K562 (cell line): Measurements from ENCODE around the gene NDUFAF2. TPM values are rescaled to one million over a fixed set of nuclear protein-coding genes. Genes with fewer than 3 reads are reported as not detected.

Experiments used
- ATAC-seq: fragments of 200-7000 bp; cut with Tn5 transposase; 3 replicates; pipeline ENCODE4 v1.9.1; 2020; ENCODE audit warnings: moderate library complexity
- BruUV-seq: library from RNA; stranded (reverse); fragments of 400-500 nt; replicated peaks from 2 replicates; lab custom pipeline; 2021; lab: Mats Ljungman, UMichigan
- CTCF ChIA-PET: fragments of 300-600 bp; formaldehyde crosslinking; extraction: SDS; loops from one replicate; lab custom pipeline; 2021; ENCODE audit warnings: low intra/inter-chr PET ratio; lab: Yijun Ruan, JAX
- POLR2A ChIA-PET: fragments of 300-600, 350-650 bp; sonication (Branson Sonifier 250); formaldehyde crosslinking; extraction: SDS; loops from one replicate; lab custom pipeline; 2021; ENCODE audit warnings: antibody characterized with exemption, inconsistent platforms; lab: Yijun Ruan, JAX
- DNase-seq, 4 experiments: peaks; one replicate each; pipeline versions ENCODE4 v3.0.0 to v3.0.0-alpha.2; 2011 to 2018; ENCODE audit warnings: low spot score in 3 of 4, mixed read lengths in 3 of 4; ENCODE audit errors: extremely low read depth in 1 of 4
- FAIRE-seq: peaks from 2 replicates; lab custom pipeline; 2011; peaks lifted over from hg19 to GRCh38; lab: Jason Lieb, UNC
- H2AFZ ChIP-seq: 2 replicates; pipeline ENCODE4 v1.6.0; 2011; ENCODE audit warnings: low read depth, low read length, control low read depth, inconsistent platforms
- H3K27ac ChIP-seq: fragments of 200-600 bp; 3 replicates; pipeline ENCODE4 v1.8.0; 2011; ENCODE audit warnings: low read depth, mild to moderate bottlenecking, control low read depth, inconsistent platforms, low read length, moderate library complexity, mixed read lengths; ENCODE audit errors: extremely low read depth
- H3K27me3 ChIP-seq, 2 experiments: fragments of 300-600 bp in 1 of 2; 2 replicates in 1 of 2; 3 replicates in 1 of 2; pipeline versions ENCODE4 v1.6.0 to v1.8.0; 2011; ENCODE audit warnings: inconsistent platforms in 2 of 2, low read length in 2 of 2, mild to moderate bottlenecking in 1 of 2, mixed read lengths in 1 of 2, moderate library complexity in 1 of 2; ENCODE audit not compliant: control insufficient read depth in 2 of 2, insufficient read depth in 2 of 2
- H3K36me3 ChIP-seq: fragments of 300-600 bp; 3 replicates; pipeline ENCODE4 v1.8.0; 2011; ENCODE audit warnings: mild to moderate bottlenecking, low read length, inconsistent platforms; ENCODE audit not compliant: control insufficient read depth, insufficient read depth
- H3K4me1 ChIP-seq, 2 experiments: fragments of 200-600 bp in 1 of 2; replicated peaks in 1 of 2; 2 replicates in 1 of 2; 3 replicates in 1 of 2; pipeline versions ENCODE4 v1.5.1 to v1.8.0; 2011; ENCODE audit warnings: inconsistent platforms in 2 of 2, low read length in 2 of 2, mild to moderate bottlenecking in 1 of 2, mixed read lengths in 1 of 2, moderate library complexity in 1 of 2; ENCODE audit not compliant: control insufficient read depth in 2 of 2, insufficient read depth in 2 of 2
- H3K4me2 ChIP-seq: 2 replicates; pipeline ENCODE4 v1.6.1; 2011; ENCODE audit warnings: low read length, control low read depth, inconsistent platforms, mixed read lengths; ENCODE audit not compliant: insufficient read depth
- H3K4me3 ChIP-seq: fragments of 200-600 bp; sonication (generic), shearing (Covaris generic); 2 replicates; pipeline ENCODE4 v1.5.1; 2016; ENCODE audit warnings: control low read depth, inconsistent platforms
- H3K79me2 ChIP-seq: fragments of 200-600 bp; 3 replicates; pipeline ENCODE4 v1.8.0; 2011; ENCODE audit warnings: low read length, inconsistent platforms; ENCODE audit not compliant: control insufficient read depth, insufficient read depth
- H3K9ac ChIP-seq, 2 experiments: 2 replicates each; pipeline versions ENCODE4 v1.6.0 to v1.6.1; 2011; ENCODE audit warnings: low read depth in 2 of 2, low read length in 2 of 2, control low read depth in 1 of 2, inconsistent platforms in 1 of 2, mild to moderate bottlenecking in 1 of 2, mixed read lengths in 1 of 2; ENCODE audit not compliant: insufficient read depth in 1 of 2
- H3K9me1 ChIP-seq: one replicate; pipeline ENCODE4 v1.6.0; 2011; ENCODE audit warnings: inconsistent platforms, mild to moderate bottlenecking, low read length, moderate library complexity; ENCODE audit not compliant: control insufficient read depth, insufficient read depth
- H3K9me3 ChIP-seq: replicated peaks from 2 replicates; pipeline ENCODE4 v1.5.1; 2011; ENCODE audit warnings: low read depth, low read length, inconsistent platforms; ENCODE audit not compliant: control insufficient read depth, insufficient read depth
- H4K20me1 ChIP-seq: replicated peaks from 2 replicates; pipeline ENCODE4 v1.6.1; 2011; ENCODE audit warnings: low read length, inconsistent platforms, mixed read lengths; ENCODE audit not compliant: control insufficient read depth, insufficient read depth
- EP400 ChIP-seq: fragments of 450-650 bp; IDR thresholded peaks from 2 replicates; pipeline ENCODE4 v1.6.1; 2017; ENCODE audit warnings: antibody characterized with exemption, mild to moderate bottlenecking, moderate library complexity
- KAT2B ChIP-seq: IDR thresholded peaks from one replicate; pipeline ENCODE4 v1.6.1; 2012; ENCODE audit warnings: low read depth, mild to moderate bottlenecking, control low read depth, inconsistent platforms, low read length, moderate library complexity
- L3MBTL2 ChIP-seq: fragments of 450-650 bp; IDR thresholded peaks from 2 replicates; pipeline ENCODE4 v1.6.1; 2016; ENCODE audit warnings: mild to moderate bottlenecking, moderate library complexity
- MNT ChIP-seq, 2 experiments: fragments of 450-650 bp; conservative IDR thresholded peaks; 2 replicates each; pipeline ENCODE4 v1.6.1; 2017; ENCODE audit warnings: mild to moderate bottlenecking in 2 of 2, moderate library complexity in 2 of 2
- POLR2H ChIP-seq: IDR thresholded peaks from 2 replicates; pipeline ENCODE4 v1.6.1; 2016; ENCODE audit warnings: missing genetic modification characterization, low read depth, mild to moderate bottlenecking, control low read depth, missing compliant biosample characterization, moderate library complexity
- WGBS: fragments of 100-300 bp; shearing (Covaris generic); methylation state at CpG from one replicate; pipeline ENCODE4 v1.1.6; 2016; ENCODE audit warnings: low coverage, mixed read lengths; ENCODE audit not compliant: insufficient coverage; ENCODE audit errors: missing lambda C conversion rate; 5-methylcytosine and 5-hydroxymethylcytosine counted together
- in situ Hi-C: fragments of 300-500 bp; cut with MboI; formaldehyde crosslinking; loops from 4 replicates; pipeline ENCODE4 v1.15.0; 2018; ENCODE audit warnings: inconsistent platforms, mixed read lengths
- intact Hi-C: fragments of 100-400 bp; cut with micrococcal nuclease; formaldehyde crosslinking; loops from 2 replicates; pipeline ENCODE4 v1.14.2; 2022
- polyA plus RNA-seq, 8 experiments: library from polyadenylated mRNA; depleted of rRNA in 4 of 8; stranded (reverse) in 5 of 8; unstranded in 3 of 8; fragments of >200 nt; fragmentation: Nextera tagmentation in 2 of 8; fragmentation: Illumina TruSeq in 1 of 8; extraction: Ambion mirVana in 2 of 8; extraction: Trizol in 1 of 8; gene quantifications; 2 replicates each; pipeline versions ENCODE4 v1.2.1 to v1.2.3, GENCODE V29; 2011 to 2014; ENCODE audit warnings: inconsistent platforms in 1 of 8, missing spikeins in 1 of 8
- total RNA-seq, 7 experiments: library from RNA; depleted of rRNA in 6 of 7; stranded (reverse); fragments of >200 nt in 6 of 7; fragmentation: Illumina TruSeq in 2 of 7; extraction: Trizol in 2 of 7; gene quantifications; 2 replicates each; pipeline versions ENCODE4 v1.2.1 to v1.2.3, GENCODE V29; 2011 to 2021; ENCODE audit warnings: low replicate concordance in 1 of 7

The NDUFAF2 gene
- total and polyA plus RNA-seq, 9 of the 15 experiments (the other 6 are each of a cell fraction or from before 2014, with no cell fraction given): 56.0 to 155 (median 95.9) TPM

- Histone ChIP-seq H2AFZ (no peak overlapping the region), H3K4me2 (no peak overlapping the region), H3K36me3 (no peaks in the 10 kb centered on the region), H3K4me3 (no peak overlapping the region), H3K9me3 (no peaks in the 10 kb centered on the region), H3K9ac (no peak overlapping the region), H3K9me1 (no peaks in the 10 kb centered on the region), H3K27me3 (no peaks in the 10 kb centered on the region), H3K4me1 (no peaks in the 10 kb centered on the region), H3K79me2 (no peaks in the 10 kb centered on the region), H3K27ac (no peak overlapping the region), H4K20me1 (no peaks in the 10 kb centered on the region)
- in situ Hi-C loops (no loop called here), intact Hi-C loops (no loop called here)
- TF ChIP-seq POLR2H (tag) (no peak), KAT2B (no peak), MNT (conservative IDR thresholded peaks at IDR 0.05) (no peak), EP400 (no peak), L3MBTL2 (no peak)
- ATAC-seq (no peak), FAIRE-seq (no peak), DNase-seq (no peak)
- CTCF ChIA-PET: no interaction called here
- POLR2A ChIA-PET: no interaction called here
- BruUV-seq: no TSS peak
- 0% methylated on average over 1 of the region's 1 CpG for WGBS
These were observed 103.5 kb downstream of the NDUFAF2 start for GRCh38 chr5:61048534-61048933.
